ENCODE data around the gene TMEM117.

Gene TMEM117

DNA sequence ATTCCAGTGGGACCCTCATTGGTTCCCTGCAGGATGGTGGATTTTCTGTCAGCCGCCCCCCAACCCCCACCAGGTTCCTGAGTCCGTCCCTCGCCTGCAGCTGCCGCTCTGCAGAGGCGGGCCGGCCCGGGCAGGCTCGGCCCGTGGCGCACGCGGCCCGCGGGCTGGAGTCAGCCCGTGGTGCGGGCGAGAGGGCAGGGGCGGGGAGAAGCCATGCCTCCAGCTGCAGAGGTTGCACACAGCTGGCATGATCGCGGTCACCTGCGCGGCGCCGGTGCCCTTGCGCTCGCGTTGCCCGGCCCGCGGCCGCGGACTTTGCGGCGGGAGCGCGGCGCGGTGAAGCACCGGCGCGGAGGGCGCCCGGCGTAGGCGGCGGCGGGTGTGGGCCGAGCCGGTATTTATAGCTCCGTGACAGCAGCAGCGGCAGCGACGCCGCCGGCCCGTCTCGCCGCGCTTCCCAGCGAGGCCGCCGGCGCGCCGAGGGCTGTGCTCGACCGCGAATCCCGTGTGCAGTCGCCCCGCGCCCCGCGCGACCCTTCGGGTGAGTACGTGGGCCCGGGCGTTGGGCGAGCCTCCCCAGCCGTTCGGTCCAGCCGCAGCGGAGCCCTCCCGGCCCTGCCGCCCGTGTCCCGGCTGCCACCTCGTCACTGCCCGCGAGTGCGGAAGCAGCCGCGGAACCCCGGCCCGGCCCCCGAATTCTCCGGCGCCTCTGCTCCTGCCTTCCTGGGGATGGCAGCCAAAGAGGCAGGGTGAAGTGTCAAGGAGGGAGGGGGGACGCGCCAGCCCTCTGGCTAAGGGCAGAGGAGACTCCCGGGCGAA, at the start of gene TMEM117:
Gene TMEM117, plus strand, starts transcription at position 426 of the 819 bp plus-strand sequence.
- DNase-seq = peak; percentile 66

DNA sequence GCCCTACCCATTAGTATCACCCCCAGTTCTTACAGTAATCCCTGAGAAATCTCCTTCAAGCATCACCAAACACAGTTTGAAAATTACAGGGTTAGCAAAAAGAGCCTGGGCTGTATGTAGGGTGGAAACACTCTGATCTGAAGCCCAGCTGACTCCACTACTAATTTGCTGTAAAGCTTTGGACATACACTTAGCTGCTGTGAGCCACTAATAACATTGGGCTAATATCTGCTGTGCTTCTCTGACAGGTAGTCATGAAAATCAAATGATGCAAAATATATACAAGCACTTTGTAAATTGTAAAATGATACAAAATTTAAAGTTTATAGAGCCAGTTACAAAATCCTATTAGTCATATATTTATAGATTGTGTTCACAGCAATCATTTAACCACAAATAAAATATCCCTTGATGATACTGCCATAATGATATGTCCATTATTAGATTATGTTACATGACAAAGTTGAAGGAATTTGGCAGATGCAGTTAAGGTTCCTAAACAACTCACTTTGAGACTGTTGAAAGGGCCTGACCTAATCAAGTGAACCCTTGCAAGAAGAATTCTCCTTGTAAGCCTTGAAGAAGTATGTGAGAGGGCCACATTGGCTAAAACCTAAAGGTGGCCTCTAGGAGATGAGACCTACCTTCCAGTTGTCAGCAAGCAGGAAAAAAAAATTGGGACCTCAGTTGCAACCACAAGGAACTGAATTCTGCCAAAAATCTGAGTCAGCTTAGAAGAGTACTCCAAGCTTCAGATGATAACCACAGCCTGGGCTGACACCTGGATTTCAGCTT, 48.8 kb upstream of the TMEM117 start:
- no peak for DNase-seq

DNA sequence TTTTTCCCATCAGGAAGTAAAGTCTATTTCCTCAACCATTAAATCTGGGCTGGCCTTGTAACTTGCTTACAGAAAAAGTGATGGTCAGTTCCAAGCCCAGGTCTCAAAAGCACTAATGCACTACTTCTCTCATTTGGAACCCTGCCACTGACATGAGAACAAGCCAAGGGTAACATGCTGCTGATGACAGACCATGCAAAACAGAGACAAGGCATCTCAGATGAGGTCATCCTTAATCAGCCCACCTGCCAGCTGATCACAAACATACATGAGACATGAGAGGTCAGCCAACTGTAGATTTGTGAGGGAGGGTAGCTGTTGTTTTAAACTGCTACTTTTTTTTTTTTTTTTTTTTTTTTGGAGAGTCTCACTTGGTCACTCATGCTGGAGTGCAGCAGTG, 45.9 kb upstream of the TMEM117 start:
- DNase-seq = no peak

DNA sequence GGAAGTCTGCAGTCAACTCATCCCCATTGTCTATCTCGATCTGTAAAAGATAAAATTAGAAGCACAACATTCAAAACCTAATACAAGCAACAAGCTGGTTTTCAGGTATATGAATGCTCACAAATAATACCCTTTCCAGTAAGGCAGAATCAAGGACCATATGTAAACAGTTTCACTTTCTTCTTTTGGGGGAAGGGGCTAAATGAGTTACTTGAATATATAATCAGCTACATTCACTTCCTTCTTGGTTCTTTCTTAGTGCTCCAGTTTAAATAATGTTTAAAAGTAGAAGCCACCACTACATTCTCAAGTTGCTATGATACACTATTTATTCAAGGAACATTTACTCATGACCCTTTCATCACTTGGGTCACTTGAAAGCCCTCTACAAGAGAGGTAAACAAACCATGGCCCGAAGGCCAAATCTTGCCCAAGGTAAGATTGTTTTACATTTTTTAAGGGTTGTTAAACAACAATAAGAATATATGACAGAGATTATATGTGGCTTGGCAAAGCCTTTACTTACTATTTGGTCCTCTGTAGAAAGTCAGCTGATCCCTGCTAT, 40.1 kb upstream of the TMEM117 start:
- DNase-seq = no peak

DNA sequence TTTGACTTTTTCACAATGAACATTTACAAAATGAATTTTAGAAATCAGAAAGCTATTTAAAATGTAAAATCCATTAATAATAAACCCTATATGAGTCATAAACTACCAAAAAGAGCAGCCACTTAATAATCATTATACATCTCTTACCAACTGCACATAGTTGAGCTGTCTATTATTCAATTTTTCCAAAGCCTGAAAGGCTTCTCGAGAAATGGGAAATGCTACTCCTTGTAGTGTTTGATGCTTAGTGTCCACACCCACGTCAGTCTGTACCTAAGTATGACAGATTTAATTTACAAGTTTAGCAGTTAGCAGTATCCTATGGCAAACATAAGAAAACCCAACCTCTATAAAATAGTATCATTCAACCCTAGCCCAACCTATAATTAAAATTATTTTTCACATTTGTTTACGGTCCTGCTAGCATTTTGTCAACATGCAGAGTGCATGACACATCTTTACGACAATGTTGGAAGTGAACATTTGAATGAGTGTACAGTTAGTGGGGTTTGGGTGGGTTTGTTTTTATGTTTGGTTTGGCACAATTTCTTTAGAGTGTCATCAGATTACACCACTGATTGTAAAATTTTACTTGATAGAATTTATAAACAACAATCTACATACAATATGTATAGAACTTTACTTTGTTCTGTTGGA, 38.2 kb upstream of the TMEM117 start:
- DNase-seq = no peak

DNA sequence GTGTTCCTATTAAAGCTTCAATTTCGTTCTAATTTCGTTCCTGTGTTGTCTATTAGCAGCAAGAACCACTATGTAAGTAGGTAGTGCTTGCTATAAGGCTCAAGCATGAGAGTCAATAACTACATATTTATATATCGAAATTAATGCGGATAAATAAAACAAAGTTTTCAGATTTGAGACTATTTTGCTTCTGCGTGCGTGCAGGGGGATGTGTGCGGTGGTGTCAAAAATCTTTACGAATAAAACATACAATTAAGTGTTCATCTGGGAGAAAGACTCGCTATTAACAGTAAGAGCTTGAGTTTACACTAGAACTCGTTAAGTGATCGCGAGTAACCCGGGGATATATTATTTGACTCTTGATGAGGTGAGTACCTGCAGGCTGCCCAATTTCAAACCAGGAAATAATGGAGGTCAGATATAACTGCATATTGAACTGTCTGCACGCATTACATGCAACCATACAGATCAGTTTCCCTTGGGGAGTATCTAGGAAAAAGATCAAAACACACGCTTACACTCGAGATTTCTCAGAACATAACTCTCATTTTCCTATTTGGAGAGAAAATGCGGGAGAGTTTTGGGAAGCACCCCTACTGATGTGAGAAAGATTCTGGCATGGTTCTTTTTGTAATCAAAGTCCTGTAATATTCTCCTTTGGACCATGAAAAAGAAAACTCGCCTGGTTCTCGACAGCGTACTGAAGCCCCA, 30.6 kb upstream of the TMEM117 start:
- DNase-seq = no peak

DNA sequence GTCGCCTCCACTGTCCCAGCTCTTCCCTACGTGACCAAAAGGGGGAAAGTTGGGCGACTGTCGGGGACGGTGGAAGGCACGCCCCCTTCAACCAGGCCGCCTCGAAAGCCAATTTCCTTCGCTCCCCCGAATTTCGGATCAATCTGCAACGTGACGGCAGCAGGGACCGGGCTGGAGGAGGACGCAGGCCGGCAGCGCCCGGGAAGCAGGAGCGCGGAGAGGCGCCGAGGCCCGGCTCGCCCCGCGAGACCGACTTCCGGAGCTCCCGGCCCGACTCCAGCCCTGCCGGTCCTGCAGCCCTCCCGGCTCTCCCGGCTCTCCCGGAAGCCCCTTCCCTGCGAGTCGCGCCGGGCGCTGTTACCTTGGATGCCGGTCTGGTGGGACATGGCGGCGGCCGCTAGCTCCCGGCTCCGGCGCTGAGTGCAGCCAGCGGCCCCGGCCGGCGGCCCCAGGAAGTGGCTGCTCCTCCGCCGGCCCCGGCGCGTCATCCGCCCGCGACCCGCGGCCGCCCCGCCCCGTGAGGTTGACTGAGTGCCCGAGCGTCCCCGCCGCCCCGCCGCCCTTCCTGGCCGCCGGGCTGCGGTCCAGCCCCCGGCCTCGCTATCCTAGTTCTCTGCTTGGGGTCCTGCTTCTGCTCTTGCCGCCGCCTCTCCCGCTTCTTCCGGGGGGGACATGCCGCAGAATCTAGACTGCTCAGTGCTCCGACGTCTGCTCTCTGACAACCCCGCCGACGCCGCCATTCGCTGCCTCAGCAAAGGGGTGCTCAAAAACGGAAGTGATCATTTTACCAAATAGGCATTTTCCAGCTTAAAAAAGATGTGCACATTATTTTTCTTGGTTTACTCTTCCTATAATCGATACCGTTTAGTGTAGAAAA, 29.8 kb upstream of the TMEM117 start, which contains the start of gene TWF1:
Gene TWF1, minus strand, starts transcription at position 458 of the 877 bp plus-strand sequence. Its CDS starts 72 bp downstream, at position 386.
- peak; percentile 89 for DNase-seq

DNA sequence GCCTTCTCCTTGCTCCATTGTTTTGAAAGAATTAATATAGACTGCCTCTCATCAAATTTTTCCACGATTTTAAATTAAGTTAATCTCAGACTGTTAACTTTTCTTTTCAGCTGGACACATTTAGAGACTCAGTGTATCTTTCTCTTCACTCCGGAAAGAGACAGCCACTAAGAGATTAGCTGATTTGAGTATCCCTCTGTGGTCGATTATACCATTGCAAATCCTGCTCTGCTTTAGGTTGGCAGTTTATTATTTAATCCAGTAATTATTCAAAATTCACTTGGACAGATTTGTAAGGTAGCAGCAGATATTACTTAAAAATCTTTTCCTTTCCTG, 29.2 kb upstream of the TMEM117 start:
- no peak for DNase-seq

DNA sequence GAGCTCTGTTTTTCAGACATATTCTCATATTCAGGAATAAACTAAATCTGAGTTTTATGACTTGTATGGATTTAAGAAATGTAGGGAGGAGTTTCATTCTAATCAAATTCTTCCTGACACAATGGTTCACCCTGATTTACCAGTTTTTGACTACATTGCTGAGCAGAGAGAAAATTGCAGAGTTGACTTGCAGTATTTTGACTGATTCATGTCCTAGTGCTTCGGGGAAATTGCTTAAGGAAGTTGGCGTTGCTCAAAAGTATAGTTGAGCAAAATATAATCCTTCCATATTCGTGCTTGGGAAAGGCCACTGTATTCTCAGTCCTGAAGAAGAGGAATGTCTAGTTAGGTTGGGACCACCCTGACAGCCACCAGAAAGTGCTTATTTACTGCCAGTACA, 28.5 kb upstream of the TMEM117 start:
- DNase-seq = no peak

DNA sequence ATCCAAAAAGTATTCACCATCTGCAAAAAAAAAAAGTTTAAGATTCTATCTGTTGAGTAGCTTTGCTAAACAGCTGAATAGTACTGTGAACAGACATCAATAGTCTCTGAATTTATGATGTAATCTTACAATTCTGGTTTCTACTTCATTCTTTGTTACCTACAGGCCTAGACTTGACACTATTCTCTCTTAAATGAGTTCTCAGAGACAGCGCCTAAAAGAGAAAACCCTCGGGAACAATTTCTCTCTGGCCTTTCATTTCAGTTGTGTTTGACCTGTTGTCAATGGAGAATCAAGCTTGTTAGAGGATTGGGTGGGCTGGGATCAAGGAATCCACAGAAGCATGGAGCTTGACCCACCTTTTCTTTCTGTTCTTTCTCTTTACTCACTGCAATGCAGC, 23.8 kb upstream of the TMEM117 start:
- no peak for DNase-seq

DNA sequence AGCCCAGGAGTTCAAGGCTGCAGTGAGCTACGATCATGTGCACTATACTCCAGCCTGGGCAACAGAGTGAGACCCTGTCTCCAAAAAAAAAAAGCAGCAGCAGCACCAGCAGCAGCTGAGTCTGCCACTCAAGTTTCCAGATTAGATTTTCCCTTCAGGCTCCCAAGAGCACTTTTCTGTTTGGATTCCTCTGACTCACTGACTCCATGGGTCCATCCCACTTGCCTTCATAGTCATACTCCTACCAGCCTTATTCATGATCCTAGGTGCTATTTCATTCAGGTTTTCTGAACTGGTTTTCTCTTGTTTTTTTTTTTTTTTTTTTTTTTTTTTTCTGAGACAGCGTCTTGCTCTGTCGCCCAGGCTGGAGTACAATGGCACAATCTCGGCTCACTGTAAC, 23.0 kb upstream of the TMEM117 start:
- no peak for DNase-seq

DNA sequence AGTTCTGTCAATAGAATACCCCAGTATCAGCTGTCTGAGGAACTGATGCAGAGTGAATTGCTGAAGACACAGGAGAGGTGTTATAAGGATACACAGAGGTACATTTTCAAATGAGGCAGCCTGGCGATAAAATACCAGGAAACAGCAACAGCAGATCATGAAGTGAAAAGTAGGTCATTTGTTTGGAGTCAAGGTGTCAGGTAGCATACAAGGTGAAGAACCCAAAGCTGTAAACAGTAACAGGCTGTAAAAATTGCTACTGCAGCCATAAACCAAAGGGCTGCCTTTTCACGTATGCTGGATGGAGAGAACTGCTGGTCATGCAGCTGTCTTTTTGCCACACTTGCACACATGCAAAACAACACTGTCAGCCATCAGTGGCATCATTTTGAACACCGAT, 20.5 kb upstream of the TMEM117 start:
- no peak for DNase-seq

DNA sequence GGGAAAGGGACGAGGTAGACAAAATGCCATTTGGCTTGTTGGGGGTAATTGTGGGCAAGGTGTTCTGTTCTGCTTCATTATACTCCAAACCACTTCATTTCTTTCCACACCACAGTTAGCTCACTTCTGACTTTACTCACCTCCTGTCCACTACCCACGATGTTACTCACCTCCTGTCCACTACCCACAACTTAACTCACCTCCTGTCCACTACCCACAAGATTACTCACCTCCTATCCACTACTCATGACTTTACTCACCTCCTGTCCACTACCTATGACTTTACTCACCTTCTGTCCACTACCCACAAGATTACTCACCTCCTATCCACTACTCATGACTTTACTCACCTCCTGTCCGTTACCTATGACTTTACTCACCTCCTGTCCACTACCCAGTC, 19.7 kb upstream of the TMEM117 start:
- no peak for DNase-seq

DNA sequence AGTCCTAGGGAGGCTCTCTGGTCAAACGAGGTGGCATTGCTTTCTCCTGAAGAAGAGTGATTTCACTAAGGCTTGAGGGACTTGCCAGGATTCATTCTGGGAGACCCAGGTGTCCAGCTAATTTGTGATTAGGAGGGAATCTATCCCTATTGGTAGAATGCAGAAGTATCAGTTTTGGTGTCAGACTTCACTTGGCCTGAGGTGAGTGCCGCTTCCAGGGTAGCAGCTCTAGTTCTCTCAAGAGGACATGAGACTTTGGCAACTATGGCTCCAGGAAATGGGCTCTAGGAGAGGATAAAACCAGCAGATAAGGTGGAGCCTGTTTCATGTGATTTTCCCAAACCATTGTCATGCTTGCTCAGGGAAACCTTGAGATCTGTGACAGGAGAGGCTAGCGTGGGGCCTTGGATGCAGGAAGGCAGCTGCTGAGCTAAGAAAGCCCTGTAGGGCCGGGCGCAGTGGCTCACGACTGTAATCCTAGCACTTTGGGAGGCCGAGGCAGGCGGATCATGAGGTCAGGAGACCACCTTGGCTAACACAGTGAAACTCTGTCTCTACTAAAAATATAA, 11.6 kb upstream of the TMEM117 start:
- no peak for DNase-seq

DNA sequence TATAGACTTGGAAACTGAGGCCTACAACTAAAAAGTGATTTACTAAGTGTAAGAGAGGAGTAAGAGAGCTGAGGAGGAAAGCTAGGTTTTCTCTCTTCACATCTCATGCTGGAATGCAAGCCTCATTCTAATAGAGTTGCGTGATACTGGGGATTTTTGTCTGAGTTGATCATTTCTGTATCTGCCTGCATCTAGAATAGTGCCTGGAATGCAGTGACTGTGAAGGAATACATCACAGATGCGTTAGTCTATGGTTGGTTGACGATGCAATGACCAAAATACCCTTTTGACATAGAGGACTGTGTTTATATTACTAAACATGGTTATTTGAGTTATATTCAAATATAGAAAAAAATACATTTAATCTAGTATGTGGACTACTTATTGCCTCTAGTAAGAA, 9.2 kb upstream of the TMEM117 start:
- no peak for DNase-seq

DNA sequence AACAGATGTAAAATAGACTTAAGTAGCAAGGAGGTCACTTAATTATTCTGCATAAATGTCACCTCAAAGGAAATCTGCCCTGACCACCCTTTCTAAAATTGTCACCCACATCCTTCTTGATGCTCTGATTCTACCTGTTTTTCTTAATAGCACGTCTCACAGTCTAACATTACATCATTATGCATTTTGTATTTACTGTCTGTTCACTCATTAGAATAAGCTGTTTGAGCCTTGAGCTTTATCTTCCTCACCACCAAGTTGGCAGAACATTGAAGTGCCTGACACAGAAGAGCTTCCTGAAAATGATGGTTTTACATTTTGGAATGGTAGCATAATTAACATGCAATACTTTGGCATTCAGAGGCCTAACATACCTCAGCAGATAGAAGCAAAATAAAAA, 8.8 kb upstream of the TMEM117 start:
- no peak for DNase-seq

DNA sequence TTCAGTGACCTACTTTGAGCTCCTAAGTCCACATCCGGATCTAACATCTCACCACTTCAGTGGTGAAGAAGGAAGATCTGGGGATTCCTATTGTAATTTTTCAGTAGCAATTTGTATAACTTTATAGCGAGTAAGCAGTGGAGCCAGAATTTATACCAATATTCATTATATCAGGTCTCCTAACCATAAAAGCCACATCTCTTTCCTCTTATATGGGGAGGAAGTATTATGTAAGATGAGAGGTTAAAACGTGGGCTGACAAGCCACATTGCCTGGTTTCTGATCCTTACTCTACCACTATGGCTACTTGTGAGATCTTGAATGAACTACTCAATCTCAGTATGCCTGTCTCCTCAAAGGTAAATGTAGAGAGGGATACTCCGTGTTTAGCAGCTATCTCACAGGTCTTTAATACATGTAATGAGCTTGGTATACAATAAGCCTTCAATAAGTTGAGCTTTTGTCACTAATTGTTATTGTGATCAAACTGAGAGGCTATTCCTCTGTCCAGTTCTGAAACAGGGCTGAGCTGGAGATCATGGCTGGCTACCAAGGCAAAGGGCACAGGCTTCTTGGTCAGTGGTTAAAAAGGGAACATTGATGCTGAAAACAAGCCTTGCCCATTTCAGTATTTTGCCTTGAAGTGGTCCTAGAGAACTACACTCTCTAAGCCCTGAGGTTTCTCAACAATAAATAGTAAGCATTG, 3.3 kb upstream of the TMEM117 start:
- no peak for DNase-seq

DNA sequence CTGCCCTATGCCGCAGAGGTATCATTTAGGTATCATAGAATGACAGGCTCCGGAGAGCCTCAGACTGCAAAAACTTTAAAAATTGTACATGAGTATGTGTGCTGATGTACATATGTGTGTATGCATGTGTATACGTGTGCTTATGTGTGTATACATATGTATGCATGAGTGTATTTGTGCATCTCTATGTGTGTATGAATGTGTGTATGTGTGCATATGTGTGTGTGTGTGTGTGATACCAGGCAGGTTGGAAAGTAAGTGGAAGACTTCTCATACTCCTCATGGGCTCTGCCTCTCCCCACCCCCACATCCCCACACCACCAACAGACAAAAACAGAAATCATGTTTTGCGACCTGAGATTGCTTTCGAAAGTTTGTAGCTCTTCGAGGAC, 621 bp upstream of the TMEM117 start:
- peak; percentile 14 for DNase-seq

DNA sequence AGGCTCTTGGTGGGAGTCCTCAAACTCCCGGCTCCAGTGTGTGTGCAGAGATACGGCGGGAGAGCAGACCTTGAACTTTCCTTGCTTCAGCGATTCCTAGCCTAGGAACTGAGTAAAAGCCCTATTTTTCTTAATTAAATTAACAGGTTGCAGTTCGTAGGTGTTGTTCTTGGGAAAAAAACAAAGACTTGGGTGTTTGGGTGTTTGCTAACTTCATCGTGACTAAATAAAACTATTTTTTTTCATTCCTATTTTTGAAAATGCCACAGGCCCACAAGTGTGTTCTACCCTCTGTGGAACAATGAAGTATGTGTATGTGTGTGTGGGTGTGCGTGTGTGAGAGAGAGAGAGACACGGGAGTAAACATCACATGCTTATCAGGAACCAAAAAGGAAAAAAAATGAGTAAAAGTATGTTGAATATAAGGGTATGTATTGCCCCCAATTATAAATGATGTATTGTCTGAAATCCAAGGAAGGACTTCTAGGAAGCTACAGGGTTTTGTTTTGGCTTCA, 651 bp downstream of the TMEM117 start:
- peak; percentile 35 for DNase-seq

DNA sequence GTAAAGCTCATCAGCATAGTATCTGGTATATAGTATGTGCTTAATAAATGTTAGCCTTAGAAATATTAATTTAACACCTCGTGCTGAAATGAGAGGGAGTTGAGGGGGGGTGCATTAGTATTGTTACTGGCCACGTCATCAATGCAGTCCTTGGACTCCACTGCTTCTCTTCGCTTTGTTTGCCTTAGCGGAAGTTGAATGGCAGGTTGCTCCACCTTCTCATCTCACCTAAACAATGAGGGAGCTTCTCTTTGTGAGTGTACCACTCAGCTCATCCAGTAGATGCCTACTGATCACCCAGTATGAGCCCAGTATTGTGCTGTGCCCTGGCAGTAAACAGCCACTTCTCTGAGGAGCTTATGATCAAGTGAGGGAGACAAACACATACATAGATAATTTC, 4.5 kb downstream of the TMEM117 start:
- DNase-seq = no peak

All from midbrain (tissue), 1 donor.